ENCODE measurements around the gene DNAH12.

GRCh38 chr3:57546616-57547015 lies 2.5 kb upstream of the DNAH12 start:
- no peak for TF ChIP-seq CTCF (IDR thresholded peaks at IDR 0.05)
- TF ChIP-seq POLR2A (IDR thresholded peaks at IDR 0.05) = no peak

Measured in right lobe of liver (tissue), 4 donors.